Activated gamma-delta T cell (primary cell): ENCODE measurements around the gene VTI1A.
"Not testable (repeated sequence)": the region's sequence is repeated elsewhere in the genome, so short reads cannot be mapped to it uniquely, and the experiment has no call there.

Experiments used
- DNase-seq: peaks from one replicate; lab custom pipeline; 2025; lab: John Stamatoyannopoulos, UW

Gene VTI1A

GRCh38 chr10:112835944-112836451 lies 389.0 kb downstream of the VTI1A start:
- DNase-seq, result no peak

DNA sequence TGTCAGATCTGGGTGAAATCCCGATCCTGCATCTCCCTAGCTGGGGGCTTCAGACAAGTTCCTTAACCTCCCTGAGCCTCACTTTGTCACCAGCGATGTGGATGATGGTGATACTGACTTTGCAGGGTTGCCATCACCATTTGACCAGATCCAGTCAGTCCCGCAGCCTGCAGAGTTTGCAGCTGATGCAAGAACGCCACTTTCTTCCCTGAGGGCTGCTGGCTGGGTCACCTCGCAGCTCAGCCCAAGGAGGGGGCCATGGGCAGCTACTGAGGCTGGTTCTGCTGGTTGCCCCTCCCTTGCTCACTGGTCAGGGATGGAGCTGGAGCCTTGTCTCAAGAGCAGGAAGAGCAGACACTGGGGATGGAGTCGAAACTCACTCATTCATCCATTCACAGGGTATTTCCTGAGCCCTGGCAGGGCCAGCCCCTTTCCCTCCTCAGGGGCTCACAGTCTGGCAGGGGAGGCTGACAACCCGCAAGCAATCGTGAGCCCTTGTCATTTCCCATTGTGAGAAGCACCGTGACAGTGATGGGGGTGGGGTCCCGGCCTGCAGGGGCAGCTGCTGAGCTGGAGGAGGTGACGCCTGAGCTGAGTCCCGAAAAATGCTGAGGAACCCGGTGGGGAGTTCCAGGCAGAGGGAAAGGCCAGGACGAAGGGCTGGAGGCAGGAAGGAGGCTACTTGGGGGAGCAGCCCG lies 391.9 kb downstream of the VTI1A start:
- no peak for DNase-seq

- no peak for DNase-seq
Observed at GRCh38 chr10:112839928-112840654, 393.1 kb downstream of the VTI1A start.

DNA sequence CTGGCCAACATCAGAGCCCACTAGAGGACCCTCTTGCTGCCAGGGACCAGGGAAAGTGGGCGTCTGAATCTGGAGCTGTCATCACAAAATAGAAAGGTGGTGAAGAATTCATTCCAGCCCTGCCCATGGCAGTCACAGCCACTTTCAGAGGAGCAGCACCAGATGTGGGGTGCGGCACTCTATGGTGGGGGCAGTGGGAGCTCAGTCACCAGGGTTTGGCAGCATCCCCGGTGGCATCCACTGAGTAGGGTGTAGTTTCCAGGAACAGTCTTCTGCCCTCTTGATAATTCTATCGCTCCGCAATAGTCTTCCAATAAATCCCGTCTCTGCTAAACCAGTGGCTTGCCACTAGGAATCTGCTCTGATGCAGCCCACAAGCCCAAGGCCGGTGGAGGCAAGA lies 394.5 kb downstream of the VTI1A start:
- no peak for DNase-seq

DNA sequence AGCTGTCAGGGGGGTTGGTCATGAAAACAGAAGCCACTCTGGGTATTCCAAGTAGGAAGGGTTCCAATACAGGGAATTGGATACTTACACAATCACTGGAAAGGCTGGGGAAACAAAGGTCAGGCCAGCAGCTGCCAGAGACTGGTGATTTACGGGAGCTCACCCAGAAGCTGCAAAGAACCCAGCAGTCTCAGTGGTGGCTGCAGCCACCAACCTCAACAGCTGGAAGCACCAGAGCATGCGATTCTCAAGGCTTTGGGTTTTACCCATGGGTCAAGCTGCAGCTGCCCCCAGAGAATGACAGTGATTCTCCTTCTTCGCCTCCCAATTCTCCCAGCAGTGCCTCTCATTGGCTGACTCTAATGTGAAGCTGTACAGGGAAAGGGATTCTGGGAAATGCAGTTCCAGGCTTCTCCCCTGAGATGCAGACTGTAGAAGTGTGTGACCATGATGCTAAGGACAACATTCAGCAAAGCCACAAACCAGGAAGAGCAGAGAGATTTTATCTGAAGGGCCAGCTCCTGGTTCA lies 395.9 kb downstream of the VTI1A start:
- no peak for DNase-seq

DNA sequence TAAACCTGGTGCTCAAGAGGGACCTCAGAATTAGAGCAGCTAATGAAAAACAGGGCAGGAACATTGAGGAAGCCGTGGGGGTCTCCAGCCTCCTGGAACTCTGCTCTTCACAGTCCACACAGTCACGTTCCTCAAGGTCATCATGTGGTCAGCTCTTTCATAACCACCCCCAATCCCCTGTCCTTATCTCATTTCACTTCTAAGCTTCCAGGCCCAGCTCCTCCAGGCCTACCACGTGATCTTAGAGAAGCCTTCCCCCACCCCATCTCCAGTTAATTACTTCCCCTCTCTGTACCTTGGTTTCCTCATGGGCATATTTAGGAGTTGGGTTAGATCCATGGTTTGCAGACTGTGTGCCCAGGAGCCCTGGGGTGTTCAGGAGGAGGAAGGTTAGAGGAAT lies 396.6 kb downstream of the VTI1A start:
- DNase-seq, result no peak

DNA sequence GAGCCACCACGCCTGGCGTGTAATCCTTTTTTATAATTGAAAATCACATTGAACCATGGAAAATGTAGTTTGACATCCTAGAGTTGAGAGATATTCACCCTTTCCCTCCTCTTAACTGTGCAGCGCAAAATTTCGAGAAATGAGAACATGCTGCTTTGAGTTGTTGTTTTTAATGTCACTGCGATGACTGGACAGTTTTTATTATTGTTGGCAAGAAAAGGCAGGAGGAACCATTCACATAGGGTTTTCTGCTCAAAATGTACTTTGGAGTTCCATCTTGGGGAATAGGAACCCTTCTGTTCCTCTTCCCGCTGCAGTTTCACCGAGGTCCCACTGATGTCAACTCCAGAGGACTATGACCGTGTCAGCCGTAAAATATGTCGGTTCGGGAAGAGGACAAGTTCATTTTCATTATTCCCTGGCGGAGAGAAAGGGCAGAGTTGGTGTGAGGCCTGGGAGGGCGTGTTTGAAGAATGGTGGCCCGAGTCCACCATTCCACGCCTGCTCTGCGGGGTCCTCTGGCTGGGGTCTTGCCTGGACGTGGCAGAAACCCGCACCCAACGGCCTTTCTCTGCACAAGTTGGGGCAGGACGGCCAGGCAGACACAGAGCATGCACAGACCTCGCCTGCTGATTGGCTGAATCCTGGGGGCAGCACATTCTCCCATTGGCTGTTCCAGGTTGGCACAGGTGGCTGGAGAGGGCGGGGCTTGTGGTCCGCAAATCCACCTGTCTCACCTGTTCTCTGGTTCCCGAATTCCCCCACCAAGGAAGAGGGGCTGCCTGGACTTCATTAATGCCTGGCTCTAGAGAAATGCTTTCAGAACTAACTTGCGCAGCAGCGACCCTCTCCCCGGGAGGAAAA lies 397.9 kb downstream of the VTI1A start:
- no peak for DNase-seq

GRCh38 chr10:112847778-112848177 lies 400.8 kb downstream of the VTI1A start:
- DNase-seq, result no peak

GRCh38 chr10:112848228-112848627 lies 401.2 kb downstream of the VTI1A start:
- no peak for DNase-seq

DNA sequence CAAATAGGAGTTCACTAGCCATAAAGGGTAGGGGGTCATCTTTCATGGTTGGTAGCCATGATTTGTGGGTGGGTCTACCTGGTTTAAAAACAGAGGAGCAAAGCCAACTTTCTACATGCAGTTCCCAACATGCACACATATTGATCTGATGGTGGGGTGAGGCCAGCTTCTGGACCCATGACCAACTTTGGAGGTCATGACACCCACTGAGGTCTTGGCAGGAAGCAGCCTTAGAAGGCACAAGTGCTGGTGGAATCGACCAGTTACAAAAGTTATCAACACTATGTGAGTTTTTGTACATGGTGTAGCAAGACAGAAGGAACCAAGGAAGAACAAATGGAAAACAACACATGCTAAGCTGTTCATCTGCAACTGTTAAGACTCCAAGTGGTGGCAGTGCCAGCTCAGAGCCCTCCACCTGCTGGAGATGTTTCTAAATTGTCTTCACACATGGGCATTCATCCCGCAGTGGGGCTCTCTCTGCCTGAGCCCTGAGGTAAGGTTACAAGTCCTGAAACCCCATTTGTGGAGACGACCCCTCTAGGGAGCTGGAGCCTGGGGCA lies 401.9 kb downstream of the VTI1A start:
- no peak for DNase-seq

GRCh38 chr10:112849546-112849945 lies 402.5 kb downstream of the VTI1A start:
- no peak for DNase-seq

- no peak for DNase-seq
Observed at GRCh38 chr10:112851181-112851580, 404.2 kb downstream of the VTI1A start.

- DNase-seq, result no peak
Observed at GRCh38 chr10:112851588-112852211, 404.7 kb downstream of the VTI1A start.

DNA sequence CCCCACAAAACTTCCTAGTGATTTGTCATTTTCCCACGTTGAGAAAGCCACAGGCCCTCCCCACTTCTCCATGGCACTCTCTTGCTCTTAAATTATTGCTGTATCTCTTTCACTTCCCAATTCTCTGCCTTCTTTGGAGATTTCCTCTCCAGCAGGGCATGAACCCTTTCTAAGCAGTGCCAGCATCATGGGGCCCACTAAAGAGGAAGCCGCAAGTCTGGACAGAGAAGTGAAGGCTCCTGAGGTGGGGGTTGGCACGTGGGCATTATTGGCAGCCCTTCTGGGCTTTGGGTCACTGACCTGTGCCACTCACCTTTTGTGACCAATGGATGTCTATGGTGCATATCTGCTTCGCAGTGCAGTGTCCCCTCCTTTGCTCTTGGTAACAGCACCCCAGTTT lies 405.3 kb downstream of the VTI1A start:
- no peak for DNase-seq

GRCh38 chr10:112855134-112855533 lies 408.1 kb downstream of the VTI1A start:
- no peak for DNase-seq

DNA sequence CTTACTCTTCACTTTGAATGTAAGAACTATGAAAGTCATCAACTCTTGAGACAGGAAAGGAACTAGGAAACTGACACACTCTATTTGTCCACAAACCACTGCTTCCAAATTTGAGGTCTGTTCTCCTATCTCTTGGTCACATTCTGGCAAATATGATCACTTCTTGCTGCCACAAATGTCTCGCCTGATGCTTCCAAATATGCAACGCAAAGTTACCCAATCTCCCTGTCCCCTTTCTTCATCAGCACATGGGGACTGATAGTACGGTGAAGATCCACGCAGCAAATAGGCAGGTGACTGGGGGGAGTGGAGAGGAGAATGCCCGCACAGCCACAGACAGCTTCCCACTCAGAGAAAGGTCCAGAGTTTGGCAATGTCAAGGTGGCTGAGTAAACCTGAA lies 410.5 kb downstream of the VTI1A start:
- no peak for DNase-seq

- no peak for DNase-seq
Observed at GRCh38 chr10:112858986-112859651, 412.1 kb downstream of the VTI1A start.

DNA sequence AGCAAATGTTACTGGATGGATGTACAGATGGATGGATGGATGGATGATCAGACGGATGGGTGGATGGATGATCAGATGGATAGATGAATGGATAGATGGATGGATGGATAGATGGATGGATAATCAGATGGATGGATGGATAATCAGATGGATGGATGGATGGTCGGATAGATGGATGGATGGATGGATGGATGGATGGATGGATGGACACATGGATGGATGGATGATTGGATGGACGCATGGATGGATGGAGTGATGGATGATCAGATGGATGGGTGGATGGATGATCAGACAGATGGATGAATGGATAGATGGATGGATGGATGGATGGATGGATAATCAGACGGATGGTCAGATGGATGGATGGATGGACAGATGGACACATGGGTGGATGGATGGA lies 412.8 kb downstream of the VTI1A start:
- no peak for DNase-seq

DNA sequence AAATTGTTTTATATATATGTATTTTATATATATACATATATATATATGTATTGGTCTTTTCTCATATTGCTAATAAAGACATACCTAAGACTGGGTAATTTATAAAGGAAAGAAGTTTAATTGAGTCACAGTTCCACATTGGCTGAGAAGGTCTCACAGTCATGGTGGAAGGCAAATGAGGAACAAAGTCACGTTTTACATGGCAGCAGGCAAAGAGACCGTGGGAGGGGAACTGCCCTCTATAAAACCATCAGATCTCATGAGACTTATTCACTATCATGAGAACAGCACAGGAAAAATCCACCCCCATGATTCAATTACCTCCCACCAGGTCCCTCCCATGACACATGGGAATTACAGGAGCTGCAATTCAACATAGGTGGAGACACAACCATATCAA lies 416.4 kb downstream of the VTI1A start:
- DNase-seq, result not testable (repeated sequence)
